ENCODE data around the gene BSND.
"Not testable (repeated sequence)": the region's sequence is repeated elsewhere in the genome, so short reads cannot be mapped to it uniquely, and the experiment has no call there.

Gene BSND

GRCh38 chr1:54963829-54964228 is 34.9 kb upstream of the BSND start:
- not testable (repeated sequence) for H3K4me3 ChIP-seq (ENCODE audit: low read length); H3K4me1 ChIP-seq (ENCODE audit: control insufficient read depth, insufficient read depth, low read length); H3K9ac ChIP-seq (ENCODE audit: low read length); DNase-seq (ENCODE audit: low read depth); H3K27me3 ChIP-seq (replicated peaks; ENCODE audit: control insufficient read depth, insufficient read depth, low read length); H3K9me3 ChIP-seq (ENCODE audit: control insufficient read depth, low read length); H3K36me3 ChIP-seq (ENCODE audit: control insufficient read depth, insufficient read depth, low read length, severe bottlenecking)

- peaks cover 8% of the 10 kb centered on the region for H3K4me1 ChIP-seq (ENCODE audit: control insufficient read depth, insufficient read depth, low read length)
- H3K27me3 ChIP-seq (replicated peaks; ENCODE audit: control insufficient read depth, insufficient read depth, low read length) = no peaks in the 10 kb centered on the region
- peak; percentile 34 for DNase-seq (ENCODE audit: low read depth)
- H3K9me3 ChIP-seq (ENCODE audit: control insufficient read depth, low read length) = no peaks in the 10 kb centered on the region
- H3K36me3 ChIP-seq (ENCODE audit: control insufficient read depth, insufficient read depth, low read length, severe bottlenecking) = no peaks in the 10 kb centered on the region
- peak overlapping the region; percentile 10 for H3K9ac ChIP-seq (ENCODE audit: low read length)
- H3K4me3 ChIP-seq (ENCODE audit: low read length) = no peak overlapping the region
Measured at GRCh38 chr1:54965624-54966340, 33.0 kb upstream of the BSND start.

- peaks cover 8% of the 10 kb centered on the region for H3K4me1 ChIP-seq (ENCODE audit: control insufficient read depth, insufficient read depth, low read length)
- no peaks in the 10 kb centered on the region for H3K27me3 ChIP-seq (replicated peaks; ENCODE audit: control insufficient read depth, insufficient read depth, low read length)
- no peaks in the 10 kb centered on the region for H3K9me3 ChIP-seq (ENCODE audit: control insufficient read depth, low read length)
- no peak for DNase-seq (ENCODE audit: low read depth)
- no peaks in the 10 kb centered on the region for H3K36me3 ChIP-seq (ENCODE audit: control insufficient read depth, insufficient read depth, low read length, severe bottlenecking)
- no peak overlapping the region for H3K4me3 ChIP-seq (ENCODE audit: low read length)
- no peak overlapping the region for H3K9ac ChIP-seq (ENCODE audit: low read length)
Measured at GRCh38 chr1:54967372-54967771, 31.4 kb upstream of the BSND start.

GRCh38 chr1:54968551-54968950 is 30.2 kb upstream of the BSND start:
- no peaks in the 10 kb centered on the region for H3K9me3 ChIP-seq (ENCODE audit: control insufficient read depth, low read length)
- no peak overlapping the region for H3K9ac ChIP-seq (ENCODE audit: low read length)
- no peak for DNase-seq (ENCODE audit: low read depth)
- H3K4me3 ChIP-seq (ENCODE audit: low read length) = no peak overlapping the region
- no peaks in the 10 kb centered on the region for H3K36me3 ChIP-seq (ENCODE audit: control insufficient read depth, insufficient read depth, low read length, severe bottlenecking)
- H3K27me3 ChIP-seq (replicated peaks; ENCODE audit: control insufficient read depth, insufficient read depth, low read length) = no peaks in the 10 kb centered on the region
- peaks cover 17% of the 10 kb centered on the region for H3K4me1 ChIP-seq (ENCODE audit: control insufficient read depth, insufficient read depth, low read length)

GRCh38 chr1:54969879-54970278 is 28.9 kb upstream of the BSND start:
- no peak for DNase-seq (ENCODE audit: low read depth)
- H3K27me3 ChIP-seq (replicated peaks; ENCODE audit: control insufficient read depth, insufficient read depth, low read length) = no peaks in the 10 kb centered on the region

GRCh38 chr1:54970901-54971300 is 27.8 kb upstream of the BSND start:
- DNase-seq (ENCODE audit: low read depth) = no peak
- no peak overlapping the region for H3K4me3 ChIP-seq (ENCODE audit: low read length)
- H3K36me3 ChIP-seq (ENCODE audit: control insufficient read depth, insufficient read depth, low read length, severe bottlenecking) = no peaks in the 10 kb centered on the region
- H3K9me3 ChIP-seq (ENCODE audit: control insufficient read depth, low read length) = no peaks in the 10 kb centered on the region
- H3K9ac ChIP-seq (ENCODE audit: low read length) = no peak overlapping the region
- H3K4me1 ChIP-seq (ENCODE audit: control insufficient read depth, insufficient read depth, low read length) = peaks cover 15% of the 10 kb centered on the region
- H3K27me3 ChIP-seq (replicated peaks; ENCODE audit: control insufficient read depth, insufficient read depth, low read length) = no peaks in the 10 kb centered on the region

More at GRCh38 chr1:54969879-54970278, 28.9 kb upstream of the BSND start:
- Histone ChIP-seq H3K9ac (ENCODE audit: low read length) (no peak overlapping the region), H3K9me3 (ENCODE audit: control insufficient read depth, low read length) (no peaks in the 10 kb centered on the region), H3K4me3 (ENCODE audit: low read length) (no peak overlapping the region), H3K4me1 (ENCODE audit: control insufficient read depth, insufficient read depth, low read length) (peaks cover 21% of the 10 kb centered on the region), H3K36me3 (ENCODE audit: control insufficient read depth, insufficient read depth, low read length, severe bottlenecking) (no peaks in the 10 kb centered on the region)

GRCh38 chr1:54971317-54971791 is 27.4 kb upstream of the BSND start:
- no peak overlapping the region for H3K4me3 ChIP-seq (ENCODE audit: low read length)
- no peak overlapping the region for H3K9ac ChIP-seq (ENCODE audit: low read length)
- H3K27me3 ChIP-seq (replicated peaks; ENCODE audit: control insufficient read depth, insufficient read depth, low read length) = no peaks in the 10 kb centered on the region
- H3K4me1 ChIP-seq (ENCODE audit: control insufficient read depth, insufficient read depth, low read length) = peaks cover 13% of the 10 kb centered on the region
- no peaks in the 10 kb centered on the region for H3K9me3 ChIP-seq (ENCODE audit: control insufficient read depth, low read length)
- no peak for DNase-seq (ENCODE audit: low read depth)
- H3K36me3 ChIP-seq (ENCODE audit: control insufficient read depth, insufficient read depth, low read length, severe bottlenecking) = no peaks in the 10 kb centered on the region

- Histone ChIP-seq H3K9me3 (ENCODE audit: control insufficient read depth, low read length) (no peaks in the 10 kb centered on the region), H3K27me3 (replicated peaks; ENCODE audit: control insufficient read depth, insufficient read depth, low read length) (no peaks in the 10 kb centered on the region), H3K4me3 (ENCODE audit: low read length) (no peak overlapping the region), H3K36me3 (ENCODE audit: control insufficient read depth, insufficient read depth, low read length, severe bottlenecking) (no peaks in the 10 kb centered on the region), H3K9ac (ENCODE audit: low read length) (no peak overlapping the region), H3K4me1 (ENCODE audit: control insufficient read depth, insufficient read depth, low read length) (peaks cover 13% of the 10 kb centered on the region)
- DNase-seq (ENCODE audit: low read depth) = no peak
Measured at GRCh38 chr1:54972436-54972835, 26.3 kb upstream of the BSND start.

GRCh38 chr1:54973205-54973921 is 25.4 kb upstream of the BSND start:
- peak; percentile 83 for DNase-seq (ENCODE audit: low read depth)
- H3K9ac ChIP-seq (ENCODE audit: low read length) = peak overlapping the region; percentile 18
- H3K4me3 ChIP-seq (ENCODE audit: low read length) = no peak overlapping the region
- no peaks in the 10 kb centered on the region for H3K9me3 ChIP-seq (ENCODE audit: control insufficient read depth, low read length)
- no peaks in the 10 kb centered on the region for H3K36me3 ChIP-seq (ENCODE audit: control insufficient read depth, insufficient read depth, low read length, severe bottlenecking)
- H3K4me1 ChIP-seq (ENCODE audit: control insufficient read depth, insufficient read depth, low read length) = peaks cover 13% of the 10 kb centered on the region
- peaks cover 4% of the 10 kb centered on the region for H3K27me3 ChIP-seq (replicated peaks; ENCODE audit: control insufficient read depth, insufficient read depth, low read length)

- DNase-seq (ENCODE audit: low read depth) = no peak
- H3K4me3 ChIP-seq (ENCODE audit: low read length) = no peak overlapping the region
- peaks cover 9% of the 10 kb centered on the region for H3K27me3 ChIP-seq (replicated peaks; ENCODE audit: control insufficient read depth, insufficient read depth, low read length)
- no peaks in the 10 kb centered on the region for H3K9me3 ChIP-seq (ENCODE audit: control insufficient read depth, low read length)
- peaks cover 13% of the 10 kb centered on the region for H3K4me1 ChIP-seq (ENCODE audit: control insufficient read depth, insufficient read depth, low read length)
- H3K9ac ChIP-seq (ENCODE audit: low read length) = no peak overlapping the region
- no peaks in the 10 kb centered on the region for H3K36me3 ChIP-seq (ENCODE audit: control insufficient read depth, insufficient read depth, low read length, severe bottlenecking)
Measured at GRCh38 chr1:54975356-54976108, 23.2 kb upstream of the BSND start.

GRCh38 chr1:54976747-54977146 is 22.0 kb upstream of the BSND start:
- H3K27me3 ChIP-seq (replicated peaks; ENCODE audit: control insufficient read depth, insufficient read depth, low read length) = peaks cover 9% of the 10 kb centered on the region
- DNase-seq (ENCODE audit: low read depth) = no peak

More at GRCh38 chr1:54976747-54977146, 22.0 kb upstream of the BSND start:
- Histone ChIP-seq H3K9me3 (ENCODE audit: control insufficient read depth, low read length) (no peaks in the 10 kb centered on the region), H3K9ac (ENCODE audit: low read length) (no peak overlapping the region), H3K4me1 (ENCODE audit: control insufficient read depth, insufficient read depth, low read length) (peaks cover 13% of the 10 kb centered on the region), H3K4me3 (ENCODE audit: low read length) (no peak overlapping the region), H3K36me3 (ENCODE audit: control insufficient read depth, insufficient read depth, low read length, severe bottlenecking) (no peaks in the 10 kb centered on the region)
